Right lobe of liver (tissue), 6 donors: ENCODE results near the gene RPL18. TPM values are rescaled to one million over a fixed set of nuclear protein-coding genes. Genes with fewer than 3 reads are reported as not detected.

Experiments
- ATAC-seq, 4 donors: fragments of 200-7000 bp; cut with Tn5 transposase; one replicate each; pipeline ENCODE4 v1.9.1; 2020; ENCODE audit warnings: mild to moderate bottlenecking in 4 of 4, moderate library complexity in 4 of 4
- DNase-seq, 3 donors: peaks; one replicate each; pipeline ENCODE4 v3.0.0-alpha.2; 2020
- H3K27ac ChIP-seq, 3 donors: fragments of 200-600 bp; one replicate each; pipeline ENCODE4 v1.8.0; 2022
- H3K27me3 ChIP-seq, 2 donors: fragments of 200-600 bp; one replicate each; pipeline ENCODE4 v1.8.0; 2022
- H3K36me3 ChIP-seq, 4 donors: fragments of 200-600 bp; sonication (generic) in 1 of 4; one replicate each; pipeline versions ENCODE4 v1.5.1 to v1.8.0; 2017 to 2022; ENCODE audit warnings: control low read depth in 1 of 4
- H3K4me1 ChIP-seq, 4 donors: fragments of 200-600 bp; sonication (generic) in 1 of 4; one replicate each; pipeline versions ENCODE4 v1.5.1 to v1.8.0; 2017 to 2022; ENCODE audit warnings: control low read depth in 1 of 4
- H3K4me3 ChIP-seq, 3 donors: fragments of 200-600 bp; one replicate each; pipeline ENCODE4 v1.8.0; 2022
- H3K9me3 ChIP-seq, 4 donors: fragments of 200-600 bp; sonication (generic) in 1 of 4; one replicate each; pipeline versions ENCODE4 v1.5.1 to v1.8.0; 2017 to 2022; ENCODE audit warnings: control low read depth in 1 of 4
- CTCF ChIP-seq, 4 donors: fragments of 200-600 bp in 3 of 4; fragments of 450-650 bp in 1 of 4; IDR thresholded peaks; one replicate each; pipeline versions ENCODE4 v1.5.1 to v1.8.0; 2016 to 2022; ENCODE audit warnings: antibody characterized with exemption in 4 of 4, mild to moderate bottlenecking in 2 of 4
- POLR2A ChIP-seq: fragments of 450-650 bp; IDR thresholded peaks from one replicate; pipeline ENCODE4 v1.6.1; 2017; ENCODE audit warnings: antibody characterized with exemption, mild to moderate bottlenecking
- WGBS: methylation state at CpG from one replicate; pipeline ENCODE4 v1.1.6; 2018; ENCODE audit warnings: low coverage, low lambda C conversion rate; ENCODE audit not compliant: insufficient coverage; ENCODE audit errors: missing lambda C conversion rate; 5-methylcytosine and 5-hydroxymethylcytosine counted together
- intact Hi-C, 2 donors: fragments of 100-400 bp; cut with DNase I; formaldehyde crosslinking; loops; one replicate each; pipeline versions ENCODE4 v1.11.2 to v1.14.1; 2022
- total RNA-seq, 6 experiments: library from RNA; depleted of rRNA in 2 of 6; stranded (reverse); fragments of >200 nt in 2 of 6; fragmentation: NEBNext Ultra II Directional in 3 of 6; extraction: Animal tissue kit (Norgen Biotek cat#: 25700) in 3 of 6; gene quantifications; one replicate each; pipeline versions ENCODE4 v1.1.0 to v1.2.4, GENCODE V29; 2016 to 2023
- donor health status: DM: no; HTN: yes; CAD: no.
- donor health status: DM: no; HTN: no; CAD: no.
- donor health status: DM: no; HTN: no; CAD: no.
- donor health status: DM: no; HTN: yes; CAD: no.
- donor health status: DM: no; HTN: yes; CAD: no.

Gene RPL18
- total RNA-seq, 6 experiments from 2014 or later: 355 to 867 (median 385) TPM

GRCh38 chr19:48637948-48638830 lies 19.2 kb upstream of the RPL18 start:
- H3K27me3 ChIP-seq: no peaks in the 10 kb centered on the region
- no peaks in the 10 kb centered on the region for H3K36me3 ChIP-seq
- TF ChIP-seq POLR2A (peak; percentile 54), CTCF (IDR thresholded peaks at IDR 0.05) (no peak)
- peak; percentile 19 to 56 (median 46) for ATAC-seq
- peak overlapping the region; percentile 18 to 74 (median 72) for H3K4me3 ChIP-seq
- H3K4me1 ChIP-seq: peaks cover 0 to 26% (median 14%) of the 10 kb centered on the region in 4 donors
- intact Hi-C loops: no loop called here
- WGBS: 7% methylated on average over 21 of the region's 29 CpGs
- H3K27ac ChIP-seq: peak overlapping the region; percentile 87 to 97 (median 88)
- H3K9me3 ChIP-seq: no peaks in the 10 kb centered on the region
- peak; percentile 65 to 90 (median 77) for DNase-seq

DNA sequence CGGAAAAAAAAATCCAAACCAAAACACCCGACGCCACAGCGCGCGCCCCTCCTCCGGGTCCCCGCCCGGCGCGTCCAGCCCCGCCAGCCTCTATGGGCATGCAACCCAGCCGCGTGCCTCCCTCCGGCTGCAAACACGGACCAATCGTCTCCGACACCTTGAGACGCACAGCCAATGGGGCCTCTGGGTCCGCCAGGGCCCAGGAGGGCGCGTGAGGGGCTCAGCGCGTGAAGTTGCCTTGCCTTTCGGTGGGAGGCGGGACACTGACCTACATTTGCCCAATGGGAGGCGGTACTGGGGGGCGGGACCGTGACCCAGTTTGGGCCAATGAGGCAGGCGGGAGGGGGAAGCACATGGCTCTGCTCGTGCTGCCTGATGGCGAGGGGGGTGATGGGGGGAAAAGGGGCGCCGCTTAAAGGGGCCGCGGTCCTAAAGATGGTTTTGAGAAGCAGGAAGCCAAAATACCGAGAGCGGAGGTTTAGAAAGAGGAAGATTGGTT lies 18.5 kb upstream of the RPL18 start:
- Histone ChIP-seq H3K27me3 (no peaks in the 10 kb centered on the region), H3K36me3 (no peaks in the 10 kb centered on the region), H3K4me1 (peaks cover 0 to 31% (median 18%) of the 10 kb centered on the region in 4 donors), H3K4me3 (peak overlapping the region; percentile 18 to 74 (median 72)), H3K9me3 (no peaks in the 10 kb centered on the region), H3K27ac (peak overlapping the region; percentile 87 to 97 (median 88))
- TF ChIP-seq CTCF (IDR thresholded peaks at IDR 0.05) (no peak), POLR2A (no peak)
- WGBS: 0% methylated on average over 24 of the region's 38 CpGs
- peak; percentile 96 to 100 (median 98) for DNase-seq
- intact Hi-C loops: no loop called here
- ATAC-seq: peak; percentile 51 to 75 (median 68)

GRCh38 chr19:48636859-48637448 lies 18.0 kb upstream of the RPL18 start, which contains the start of gene DBP:
Gene DBP (minus strand): TSS chr19:48637379. CDS start chr19:48636994, 385 bp downstream.
- peak; percentile 63 to 77 (median 71) for DNase-seq
- Histone ChIP-seq H3K4me1 (peaks cover 0 to 31% (median 18%) of the 10 kb centered on the region in 4 donors), H3K27me3 (no peaks in the 10 kb centered on the region), H3K4me3 (peak within 1 kb of the TSS; percentile 62 to 74 (median 72)), H3K36me3 (no peaks in the 10 kb centered on the region), H3K27ac (peak within 1 kb of the TSS; percentile 87 to 97 (median 88)), H3K9me3 (no peaks in the 10 kb centered on the region)
- WGBS: no CpG with 5 or more reads among the region's 40 CpGs
- intact Hi-C loops: no loop called here
- peak; percentile 1 to 12 (median 6) for ATAC-seq
- TF ChIP-seq POLR2A: peak; percentile 14
- TF ChIP-seq CTCF (IDR thresholded peaks at IDR 0.05): no peak

DNA sequence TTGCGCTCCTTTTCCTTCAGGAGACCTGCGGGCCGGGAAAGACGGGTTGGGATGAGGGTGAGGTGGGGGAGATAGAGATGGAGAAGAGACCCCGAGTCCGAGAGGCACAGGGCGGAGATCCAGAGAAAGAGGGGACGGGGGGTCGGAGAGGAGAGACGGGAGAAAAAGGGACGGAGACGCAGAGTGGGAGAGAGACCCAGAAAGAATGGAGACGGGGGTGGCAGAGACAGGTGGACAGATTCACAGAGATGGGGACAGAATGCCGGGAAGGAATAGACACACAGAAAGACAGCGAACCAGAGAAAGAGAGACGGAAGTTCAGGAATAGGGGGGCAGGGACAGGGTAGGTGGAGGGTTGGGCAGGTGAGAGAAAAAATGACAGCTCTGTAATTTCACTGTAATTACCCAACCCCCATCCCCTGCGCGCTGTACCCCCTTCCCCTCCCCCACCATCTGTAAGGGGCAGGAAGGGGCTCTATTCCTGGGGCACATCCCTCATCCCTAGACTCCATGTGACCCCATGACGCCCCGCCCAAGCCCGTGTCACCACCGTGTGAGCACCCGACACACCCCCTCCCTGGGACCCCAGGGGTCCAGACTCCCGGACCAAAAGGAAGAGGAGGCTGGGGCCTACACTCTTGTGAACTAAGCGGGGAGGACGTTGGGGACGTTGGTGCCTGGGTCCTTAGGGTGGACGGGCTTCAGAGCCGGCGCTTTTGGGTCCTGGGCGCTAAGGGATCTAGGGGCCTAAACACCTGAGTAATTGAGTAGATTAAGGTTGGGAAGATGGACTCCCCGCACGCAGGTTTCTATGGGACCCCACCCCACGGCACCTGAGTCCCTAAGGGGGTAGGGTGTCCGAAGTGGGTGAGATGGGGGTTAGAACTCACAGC lies 17.2 kb upstream of the RPL18 start:
- peak overlapping the region; percentile 62 to 74 (median 72) for H3K4me3 ChIP-seq
- ATAC-seq (no peak), DNase-seq (peak; percentile 52 to 63 (median 61))
- no peaks in the 10 kb centered on the region for H3K9me3 ChIP-seq
- no peaks in the 10 kb centered on the region for H3K36me3 ChIP-seq
- H3K27ac ChIP-seq: peak overlapping the region; percentile 87 to 97 (median 88)
- WGBS: under 1% methylated on average over 18 of the region's 35 CpGs
- intact Hi-C loops: no loop called here
- TF ChIP-seq CTCF (IDR thresholded peaks at IDR 0.05) (no peak), POLR2A (no peak)
- H3K27me3 ChIP-seq: no peaks in the 10 kb centered on the region
- H3K4me1 ChIP-seq: peaks cover 0 to 31% (median 16%) of the 10 kb centered on the region in 4 donors
